ENCODE results near the gene DOCK3.

DOCK3 gene

GRCh38 chr3:51270559-51270958 is 595.8 kb downstream of the DOCK3 start:
- TF ChIP-seq CTCF (IDR thresholded peaks at IDR 0.05; ENCODE audit: low read depth, low read length) = no peak
- no peak overlapping the region for H3K4me3 ChIP-seq (ENCODE audit: low read depth, low read length)

- no peak for TF ChIP-seq CTCF (IDR thresholded peaks at IDR 0.05; ENCODE audit: low read depth, low read length)
- no peak overlapping the region for H3K4me3 ChIP-seq (ENCODE audit: low read depth, low read length)
Observed at GRCh38 chr3:51271172-51271571, 596.4 kb downstream of the DOCK3 start.

DNA sequence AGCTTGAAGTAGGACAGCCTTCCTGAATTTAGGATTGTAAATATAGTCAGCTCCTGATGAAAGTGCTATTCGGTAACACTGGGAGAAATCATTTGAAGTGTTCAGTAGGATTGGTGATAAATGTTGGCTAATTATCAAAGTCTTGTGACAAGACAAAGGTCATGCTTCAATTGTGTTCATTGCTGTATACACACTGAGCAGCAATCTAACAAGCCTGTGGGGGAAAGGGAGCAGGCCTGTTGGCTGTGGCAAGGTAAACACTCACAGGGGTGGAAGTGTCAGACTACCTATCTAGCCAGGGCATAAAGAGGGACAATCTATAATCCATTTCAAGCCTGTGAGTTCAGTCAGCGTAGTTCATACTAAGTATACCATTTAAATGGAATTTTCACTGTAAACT is 599.3 kb downstream of the DOCK3 start:
- TF ChIP-seq CTCF (IDR thresholded peaks at IDR 0.05; ENCODE audit: low read depth, low read length) = no peak
- no peak overlapping the region for H3K4me3 ChIP-seq (ENCODE audit: low read depth, low read length)

DNA sequence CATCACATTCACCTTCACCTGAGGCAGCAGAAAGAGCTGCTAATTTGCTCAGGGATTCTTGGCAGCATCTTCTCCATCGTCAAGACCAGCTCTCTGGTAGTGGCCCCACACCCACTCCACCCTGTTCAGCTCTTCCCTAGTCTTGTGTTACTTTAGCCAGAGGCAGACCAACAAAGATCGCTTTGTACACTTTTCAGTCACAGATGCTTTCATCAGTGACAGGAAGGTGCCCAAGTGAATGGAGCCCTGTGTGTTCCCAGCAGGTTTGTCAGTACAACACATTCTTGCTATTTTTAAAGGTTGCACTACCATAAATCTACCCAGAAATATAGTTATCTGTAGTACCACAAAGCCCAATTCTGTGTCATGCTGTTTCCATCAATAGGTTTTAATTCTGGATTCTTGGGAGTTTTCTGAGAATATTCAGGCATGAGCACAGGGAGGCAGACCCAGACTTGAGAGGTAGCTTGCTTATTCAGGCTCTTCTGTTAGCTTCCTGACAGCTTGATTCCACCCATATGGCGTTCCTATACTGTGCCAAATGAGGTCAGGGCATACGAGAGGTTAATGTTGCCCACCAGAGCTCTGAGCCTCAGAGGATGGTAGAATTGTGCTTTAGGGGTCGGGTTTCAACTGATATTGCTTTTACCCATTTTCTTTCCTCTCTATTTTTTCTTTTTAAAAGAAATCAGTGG is 600.5 kb downstream of the DOCK3 start:
- TF ChIP-seq CTCF (IDR thresholded peaks at IDR 0.05; ENCODE audit: low read depth, low read length) = no peak

DNA sequence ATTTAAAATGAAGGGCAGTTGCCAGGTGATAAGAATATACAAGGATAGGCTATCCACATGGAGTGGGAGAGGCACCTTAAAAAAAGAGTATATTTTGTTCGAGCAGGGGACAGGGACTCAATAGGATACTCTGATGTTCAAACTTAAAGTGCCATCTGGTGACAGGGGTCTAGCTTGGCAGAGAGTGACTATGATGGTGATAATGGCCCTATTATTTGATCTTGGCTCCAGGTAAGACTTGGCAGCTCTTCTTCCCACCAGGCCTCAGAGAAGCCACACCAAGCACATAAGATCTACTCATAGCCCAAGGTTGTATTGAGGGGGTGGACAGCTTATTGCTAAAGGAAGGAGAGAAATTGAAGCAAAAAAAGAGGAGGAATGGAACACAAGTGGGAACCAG is 601.3 kb downstream of the DOCK3 start:
- TF ChIP-seq CTCF (IDR thresholded peaks at IDR 0.05; ENCODE audit: low read depth, low read length) = no peak
- no peak overlapping the region for H3K4me3 ChIP-seq (ENCODE audit: low read depth, low read length)

More for the DNA sequence above, 600.5 kb downstream of the DOCK3 start:
- no peak overlapping the region for H3K4me3 ChIP-seq (ENCODE audit: low read depth, low read length)

GRCh38 chr3:51279448-51279847 is 604.7 kb downstream of the DOCK3 start:
- no peak overlapping the region for H3K4me3 ChIP-seq (ENCODE audit: low read depth, low read length)
- TF ChIP-seq CTCF (IDR thresholded peaks at IDR 0.05; ENCODE audit: low read depth, low read length) = no peak

- H3K4me3 ChIP-seq (ENCODE audit: low read depth, low read length) = no peak overlapping the region
- TF ChIP-seq CTCF (IDR thresholded peaks at IDR 0.05; ENCODE audit: low read depth, low read length) = no peak
Observed at GRCh38 chr3:51280176-51280575, 605.4 kb downstream of the DOCK3 start.
